T-helper 17 cell (primary cell): Measurements from ENCODE around the gene NDST1. TPM values are rescaled to one million over a fixed set of nuclear protein-coding genes. Genes with fewer than 3 reads are reported as not detected.
A peak's percentile ranks its signal among the peaks of the same experiment; 100 is the strongest.

Experiments
- ATAC-seq: fragments of 150-1000 bp; cut with Tn5 transposase; 2 replicates; pipeline ENCODE4 v1.10.0; 2021; ENCODE audit warnings: mild to moderate bottlenecking, moderate library complexity
- DNase-seq, 3 donors: peaks; one replicate each; pipeline versions ENCODE4 v3.0.0 to v3.0.0-alpha.2; 2020 to 2021
- H3K9me3 ChIP-seq: one replicate; pipeline ENCODE4 v1.7.0; 2013; ENCODE audit warnings: low read length, mild to moderate bottlenecking; ENCODE audit not compliant: control insufficient read depth, poor library complexity, severe bottlenecking
- H3K27ac Mint-ChIP-seq: one replicate; pipeline ENCODE4 v1.8.0; 2022; ENCODE audit warnings: mild to moderate bottlenecking, moderate library complexity, mixed read lengths
- H3K27me3 Mint-ChIP-seq: one replicate; pipeline ENCODE4 v1.8.0; 2022; ENCODE audit warnings: mixed read lengths
- H3K36me3 Mint-ChIP-seq: one replicate; pipeline ENCODE4 v1.8.0; 2022; ENCODE audit warnings: low read depth, mixed read lengths
- H3K4me1 Mint-ChIP-seq: one replicate; pipeline ENCODE4 v1.8.0; 2022; ENCODE audit warnings: mild to moderate bottlenecking, mixed read lengths
- H3K4me3 Mint-ChIP-seq: one replicate; pipeline ENCODE4 v1.8.0; 2022; ENCODE audit warnings: mild to moderate bottlenecking, moderate library complexity, mixed read lengths
- total RNA-seq, 4 donors: library from RNA in 2 of 4; stranded (reverse) in 2 of 4; gene quantifications; one replicate each; pipeline ENCODE4 v1.2.3 and lab custom pipeline; 2022 to 2026

The NDST1 gene
- total RNA-seq, 2 donors from 2014 or later = 2.2 to 13.7 TPM

DNA sequence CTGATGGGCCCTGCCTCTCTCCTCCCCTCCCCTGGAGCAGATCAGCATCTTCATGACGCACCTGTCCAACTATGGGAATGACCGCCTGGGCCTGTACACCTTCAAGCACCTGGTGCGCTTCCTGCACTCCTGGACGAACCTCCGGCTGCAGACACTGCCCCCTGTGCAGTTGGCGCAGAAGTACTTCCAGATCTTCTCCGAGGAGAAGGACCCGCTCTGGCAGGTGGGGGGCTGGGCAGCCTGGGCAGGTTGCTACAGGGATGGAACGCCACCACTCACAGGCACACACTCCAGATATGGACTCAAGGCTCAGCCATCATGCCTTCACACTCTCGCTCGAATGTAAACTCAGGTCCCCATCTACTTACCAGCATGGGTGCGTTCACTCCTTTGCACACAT, 32.1 kb downstream of the NDST1 start:
- H3K36me3 Mint-ChIP-seq = no peaks in the 10 kb centered on the region
- no peak for DNase-seq
- no peaks in the 10 kb centered on the region for H3K4me1 Mint-ChIP-seq
- H3K4me3 Mint-ChIP-seq = no peak overlapping the region
- no peaks in the 10 kb centered on the region for H3K9me3 ChIP-seq
- no peaks in the 10 kb centered on the region for H3K27me3 Mint-ChIP-seq
- ATAC-seq = no peak
- no peak overlapping the region for H3K27ac Mint-ChIP-seq

DNA sequence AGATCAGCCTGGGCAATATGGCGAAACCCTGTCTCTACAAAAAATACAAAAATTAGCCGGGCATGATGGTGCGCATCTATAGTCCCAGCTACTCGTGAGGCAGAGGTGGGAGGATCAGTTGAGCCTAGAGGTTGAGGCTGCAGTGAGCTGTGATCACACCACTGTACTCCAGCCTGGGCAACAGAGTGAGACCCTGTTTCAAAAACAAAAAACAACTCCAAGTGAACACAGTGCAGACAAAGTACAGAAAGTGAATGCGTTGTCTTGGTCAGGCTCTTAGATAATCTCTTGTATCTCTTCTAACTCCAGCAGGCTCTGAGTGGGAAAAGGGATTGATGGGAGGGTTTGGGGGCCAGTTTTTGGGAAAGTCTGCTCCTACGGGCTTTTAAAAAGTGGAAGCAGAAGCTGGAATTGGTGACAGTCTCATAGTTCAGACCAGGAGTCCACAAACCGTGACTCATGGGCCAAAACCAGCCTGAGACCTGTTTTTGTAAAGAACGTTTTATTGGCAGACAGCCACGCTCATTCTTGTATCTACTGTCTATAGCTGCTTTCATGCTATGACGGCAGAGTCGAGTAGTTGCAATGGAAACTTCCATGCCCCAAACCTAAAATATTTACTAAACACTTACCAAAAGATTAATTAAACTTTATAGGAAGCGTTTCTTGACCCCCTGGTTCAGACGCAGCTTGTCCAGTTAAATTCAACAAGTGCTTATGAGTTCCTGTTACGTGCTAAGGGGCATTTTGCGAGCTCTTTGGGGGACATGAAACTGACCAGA, 32.9 kb downstream of the NDST1 start:
- no peaks in the 10 kb centered on the region for H3K27me3 Mint-ChIP-seq
- no peaks in the 10 kb centered on the region for H3K4me1 Mint-ChIP-seq
- H3K4me3 Mint-ChIP-seq = no peak overlapping the region
- DNase-seq (no peak), ATAC-seq (no peak)
- H3K36me3 Mint-ChIP-seq = no peaks in the 10 kb centered on the region
- no peak overlapping the region for H3K27ac Mint-ChIP-seq
- no peaks in the 10 kb centered on the region for H3K9me3 ChIP-seq

DNA sequence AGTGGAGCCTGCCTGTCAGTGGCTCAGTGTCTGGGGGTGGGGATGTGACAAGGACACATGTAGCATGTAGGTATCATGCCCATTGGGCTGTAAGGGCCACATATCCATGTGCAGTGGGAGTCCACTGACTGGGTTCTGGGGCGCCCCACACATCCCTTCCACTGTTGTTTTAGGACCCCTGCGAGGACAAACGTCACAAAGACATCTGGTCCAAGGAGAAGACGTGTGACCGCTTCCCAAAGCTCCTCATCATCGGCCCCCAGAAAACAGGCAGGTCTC, 33.4 kb downstream of the NDST1 start:
- no peaks in the 10 kb centered on the region for H3K9me3 ChIP-seq
- no peaks in the 10 kb centered on the region for H3K27me3 Mint-ChIP-seq
- H3K4me3 Mint-ChIP-seq = no peak overlapping the region
- ATAC-seq (no peak), DNase-seq (no peak)
- H3K36me3 Mint-ChIP-seq = no peaks in the 10 kb centered on the region
- no peak overlapping the region for H3K27ac Mint-ChIP-seq
- no peaks in the 10 kb centered on the region for H3K4me1 Mint-ChIP-seq

DNA sequence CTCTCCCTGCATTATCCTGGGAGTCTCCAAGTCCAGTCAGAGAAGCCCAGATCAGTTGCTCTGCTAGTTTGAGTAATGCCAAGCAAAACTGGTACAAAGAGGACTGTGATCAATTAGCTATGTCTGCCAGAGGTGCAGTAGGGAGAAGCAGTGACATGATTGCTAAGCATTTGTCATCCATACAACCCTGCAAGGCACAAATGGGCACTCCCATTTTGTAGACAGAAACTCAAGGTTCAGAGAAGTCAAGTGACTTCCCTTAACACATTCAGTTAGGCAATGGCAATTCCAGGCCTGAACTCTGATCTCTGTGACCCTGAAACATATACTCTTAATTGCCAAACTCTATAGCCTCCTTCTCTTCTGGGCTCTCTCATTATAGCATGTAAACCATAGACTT, 34.0 kb downstream of the NDST1 start:
- no peak for DNase-seq
- no peaks in the 10 kb centered on the region for H3K9me3 ChIP-seq
- Mint-ChIP-seq H3K4me1 (no peaks in the 10 kb centered on the region), H3K4me3 (no peak overlapping the region), H3K27ac (no peak overlapping the region), H3K27me3 (peaks cover 2% of the 10 kb centered on the region), H3K36me3 (no peaks in the 10 kb centered on the region)
- ATAC-seq = no peak

DNA sequence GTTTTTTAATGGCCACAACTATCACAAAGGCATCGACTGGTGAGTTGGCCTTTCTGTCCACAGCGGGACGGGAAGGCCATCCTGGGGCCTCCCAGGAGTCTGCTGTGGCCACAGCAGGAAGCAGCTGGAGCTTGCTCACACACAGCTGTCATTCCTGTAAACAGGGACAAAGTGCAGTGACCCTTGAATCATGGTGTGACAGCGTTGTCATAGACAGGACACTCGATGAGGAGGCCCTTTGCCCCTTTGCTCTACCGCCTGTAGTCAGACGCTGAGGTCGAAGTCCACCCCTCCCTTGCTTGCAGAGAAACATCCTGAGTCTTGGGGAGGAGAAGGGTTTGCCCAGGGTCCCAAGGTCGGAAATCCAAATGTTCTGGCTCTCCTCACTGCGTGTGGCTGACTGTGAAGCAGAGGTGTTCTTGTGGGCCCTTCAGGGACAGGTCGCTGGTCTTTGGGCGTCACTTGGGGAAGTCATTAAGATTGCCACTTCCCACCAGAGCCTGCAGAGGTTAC, 35.1 kb downstream of the NDST1 start:
- H3K4me1 Mint-ChIP-seq = no peaks in the 10 kb centered on the region
- H3K27ac Mint-ChIP-seq = no peak overlapping the region
- no peak for ATAC-seq
- no peaks in the 10 kb centered on the region for H3K9me3 ChIP-seq
- no peak overlapping the region for H3K4me3 Mint-ChIP-seq
- peaks cover 5% of the 10 kb centered on the region for H3K27me3 Mint-ChIP-seq
- no peak for DNase-seq
- H3K36me3 Mint-ChIP-seq = no peaks in the 10 kb centered on the region

DNA sequence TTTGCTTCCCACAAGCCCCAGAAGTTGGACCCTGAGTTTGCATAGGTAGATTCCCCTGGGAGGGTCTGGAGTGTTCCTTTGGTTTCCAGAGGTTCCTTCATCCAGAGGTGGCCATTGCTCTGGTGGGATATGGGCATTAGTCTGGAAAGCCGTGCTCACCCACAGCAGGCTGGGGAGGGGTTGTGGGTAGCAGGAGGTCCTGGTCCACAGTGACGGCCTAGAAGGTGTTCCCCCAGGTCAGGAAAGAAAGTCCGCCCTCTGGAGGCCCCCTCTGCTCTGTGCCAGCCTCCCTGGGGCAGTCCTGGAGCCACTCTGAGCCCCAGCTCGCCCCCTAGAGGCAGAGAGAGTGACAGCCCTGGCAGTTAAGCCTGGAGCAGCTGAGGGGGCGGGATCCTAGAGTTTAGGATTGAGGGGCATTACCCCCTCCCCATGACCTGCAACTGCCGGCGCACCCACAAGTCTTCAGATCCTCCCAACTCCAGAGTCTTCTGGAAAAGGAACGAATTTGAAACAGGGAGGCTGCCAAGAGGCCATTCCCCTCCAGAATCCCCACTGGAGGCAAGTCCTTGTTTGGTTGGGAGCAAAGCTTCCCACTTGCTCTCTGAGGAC, 36.8 kb downstream of the NDST1 start:
- Mint-ChIP-seq H3K36me3 (no peaks in the 10 kb centered on the region), H3K27ac (no peak overlapping the region), H3K4me1 (no peaks in the 10 kb centered on the region), H3K27me3 (peaks cover 13% of the 10 kb centered on the region), H3K4me3 (no peak overlapping the region)
- no peaks in the 10 kb centered on the region for H3K9me3 ChIP-seq
- DNase-seq = peak; percentile 21 to 42 (median 28)
- ATAC-seq = peak; percentile 87

DNA sequence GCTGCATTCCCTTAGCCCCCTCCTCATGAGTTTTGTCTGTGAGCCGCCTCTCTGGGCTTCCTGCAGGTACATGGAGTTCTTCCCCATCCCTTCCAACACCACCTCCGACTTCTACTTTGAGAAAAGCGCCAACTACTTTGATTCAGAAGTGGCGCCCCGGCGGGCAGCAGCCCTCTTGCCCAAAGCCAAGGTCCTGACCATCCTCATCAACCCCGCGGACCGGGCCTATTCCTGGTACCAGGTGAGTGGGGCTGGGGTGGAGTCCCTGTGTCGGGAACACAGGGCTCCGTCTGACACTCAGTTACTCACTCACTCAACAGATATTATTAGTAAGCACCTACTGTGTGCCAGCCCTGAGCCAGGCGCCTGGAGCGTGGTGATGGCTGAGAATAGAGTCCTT, 37.3 kb downstream of the NDST1 start:
- Mint-ChIP-seq H3K4me3 (no peak overlapping the region), H3K36me3 (no peaks in the 10 kb centered on the region), H3K4me1 (no peaks in the 10 kb centered on the region), H3K27me3 (peaks cover 13% of the 10 kb centered on the region), H3K27ac (no peak overlapping the region)
- ATAC-seq (no peak), DNase-seq (no peak)
- no peaks in the 10 kb centered on the region for H3K9me3 ChIP-seq

DNA sequence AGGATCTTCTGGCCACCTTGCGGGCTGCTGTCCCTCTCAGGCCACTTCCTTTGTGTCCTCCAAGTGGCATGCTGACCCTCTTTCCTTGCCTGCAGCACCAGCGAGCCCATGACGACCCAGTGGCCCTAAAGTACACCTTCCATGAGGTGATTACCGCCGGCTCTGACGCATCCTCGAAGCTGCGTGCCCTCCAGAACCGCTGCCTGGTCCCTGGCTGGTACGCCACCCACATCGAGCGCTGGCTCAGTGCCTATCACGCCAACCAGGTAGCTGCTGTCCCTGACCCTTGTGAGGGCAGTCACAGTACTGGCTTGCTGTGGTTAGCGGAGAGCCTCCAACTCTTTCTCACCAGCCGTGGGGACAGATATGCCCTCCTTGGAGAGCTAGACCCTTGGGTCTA, 40.2 kb downstream of the NDST1 start:
- DNase-seq = no peak
- peaks cover 27% of the 10 kb centered on the region for H3K27me3 Mint-ChIP-seq
- H3K27ac Mint-ChIP-seq = no peak overlapping the region

DNA sequence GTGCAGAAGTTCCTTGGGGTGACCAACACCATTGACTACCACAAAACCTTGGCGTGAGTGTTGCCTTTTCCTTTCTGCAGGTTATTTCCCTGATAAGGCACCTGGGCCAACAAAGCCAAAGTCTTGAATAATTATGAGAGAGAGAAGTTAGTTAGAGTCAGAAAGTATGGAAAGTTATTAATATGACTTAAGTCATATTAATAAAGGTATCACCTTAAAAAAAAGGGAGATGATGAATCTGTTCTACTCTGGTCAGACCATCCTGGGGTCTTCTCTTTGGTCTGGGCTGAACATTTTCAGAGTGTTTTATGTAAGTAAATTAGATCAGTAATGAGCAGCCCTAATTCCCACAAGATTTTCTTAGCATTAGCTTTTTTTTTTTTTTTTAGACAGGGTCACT, 41.8 kb downstream of the NDST1 start:
- Mint-ChIP-seq H3K4me1 (no peaks in the 10 kb centered on the region), H3K4me3 (no peak overlapping the region), H3K27ac (no peak overlapping the region), H3K27me3 (peaks cover 27% of the 10 kb centered on the region), H3K36me3 (no peaks in the 10 kb centered on the region)
- ATAC-seq (no peak), DNase-seq (no peak)
- H3K9me3 ChIP-seq = no peaks in the 10 kb centered on the region

More for the DNA sequence above, 40.2 kb downstream of the NDST1 start:
- no peak for ATAC-seq
- Mint-ChIP-seq H3K4me1 (no peaks in the 10 kb centered on the region), H3K36me3 (no peaks in the 10 kb centered on the region), H3K4me3 (no peak overlapping the region)
- no peaks in the 10 kb centered on the region for H3K9me3 ChIP-seq

DNA sequence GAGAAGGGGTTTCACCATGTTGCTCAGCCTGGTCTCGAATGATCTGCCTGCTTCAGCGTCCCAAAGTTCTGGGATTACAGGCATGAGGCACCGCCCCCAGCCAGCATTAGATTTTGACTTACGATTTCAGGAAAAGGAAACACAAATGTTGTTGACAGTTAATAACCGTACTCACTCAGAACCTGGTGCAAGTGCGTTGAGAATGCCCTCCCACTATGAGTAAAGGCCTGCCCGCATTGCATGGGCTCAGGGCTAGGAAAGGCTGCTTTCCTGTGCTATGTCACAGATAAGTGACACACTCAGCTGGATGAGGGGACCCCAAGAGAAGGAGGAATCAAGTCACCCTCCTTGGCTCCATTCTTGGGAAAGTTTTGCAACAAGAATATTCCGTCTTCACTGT, 42.4 kb downstream of the NDST1 start:
- ATAC-seq (no peak), DNase-seq (no peak)
- Mint-ChIP-seq H3K4me1 (no peaks in the 10 kb centered on the region), H3K4me3 (no peak overlapping the region), H3K27ac (no peak overlapping the region), H3K27me3 (peaks cover 27% of the 10 kb centered on the region), H3K36me3 (no peaks in the 10 kb centered on the region)
- no peaks in the 10 kb centered on the region for H3K9me3 ChIP-seq

DNA sequence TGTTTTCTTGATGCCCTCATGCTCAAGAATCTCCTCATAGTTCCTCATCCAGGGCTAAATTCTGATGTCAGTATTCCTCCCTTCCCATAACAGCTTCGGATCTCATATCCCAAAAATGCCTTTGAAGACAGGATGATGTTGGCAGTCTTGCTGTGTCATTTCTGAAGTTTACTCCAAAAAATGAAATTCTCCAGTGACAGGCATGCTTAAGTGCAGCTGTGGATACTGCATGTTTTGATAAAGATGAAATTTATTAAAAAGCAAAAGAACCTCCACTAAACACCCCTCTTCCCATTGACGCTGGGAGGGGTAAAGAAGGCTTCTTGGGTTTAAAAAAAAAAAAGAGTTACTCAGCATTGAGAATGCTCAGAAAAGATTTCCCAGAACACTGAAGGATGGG, 43.1 kb downstream of the NDST1 start:
- no peak overlapping the region for H3K27ac Mint-ChIP-seq
- no peaks in the 10 kb centered on the region for H3K36me3 Mint-ChIP-seq
- ATAC-seq (no peak), DNase-seq (no peak)
- no peaks in the 10 kb centered on the region for H3K4me1 Mint-ChIP-seq
- H3K9me3 ChIP-seq = no peaks in the 10 kb centered on the region
- H3K4me3 Mint-ChIP-seq = no peak overlapping the region
- peaks cover 27% of the 10 kb centered on the region for H3K27me3 Mint-ChIP-seq

DNA sequence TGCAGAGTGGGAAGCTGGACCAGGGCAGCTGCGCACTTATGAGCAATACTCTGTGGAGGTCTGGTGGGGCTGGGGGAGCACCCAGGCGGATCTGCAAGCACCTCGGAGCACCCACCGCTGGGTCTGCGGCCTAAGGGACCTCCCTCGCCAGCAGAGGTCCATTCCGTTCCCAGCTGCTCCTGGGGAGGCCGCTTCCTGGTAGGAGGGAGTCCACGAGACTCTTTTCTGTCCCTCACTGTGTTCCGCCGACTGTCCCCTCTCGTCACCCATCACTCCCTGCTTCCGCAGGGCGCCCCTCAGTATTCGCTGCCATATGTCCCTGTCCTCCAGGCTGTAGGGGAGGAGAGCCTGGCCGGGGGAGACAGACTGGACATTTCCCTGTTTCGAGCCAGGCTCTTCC, 45.5 kb downstream of the NDST1 start:
- H3K9me3 ChIP-seq = no peaks in the 10 kb centered on the region
- H3K27me3 Mint-ChIP-seq = peaks cover 21% of the 10 kb centered on the region
- DNase-seq (no peak), ATAC-seq (no peak)
- no peak overlapping the region for H3K27ac Mint-ChIP-seq
- H3K4me1 Mint-ChIP-seq = no peaks in the 10 kb centered on the region
- no peaks in the 10 kb centered on the region for H3K36me3 Mint-ChIP-seq
- no peak overlapping the region for H3K4me3 Mint-ChIP-seq

DNA sequence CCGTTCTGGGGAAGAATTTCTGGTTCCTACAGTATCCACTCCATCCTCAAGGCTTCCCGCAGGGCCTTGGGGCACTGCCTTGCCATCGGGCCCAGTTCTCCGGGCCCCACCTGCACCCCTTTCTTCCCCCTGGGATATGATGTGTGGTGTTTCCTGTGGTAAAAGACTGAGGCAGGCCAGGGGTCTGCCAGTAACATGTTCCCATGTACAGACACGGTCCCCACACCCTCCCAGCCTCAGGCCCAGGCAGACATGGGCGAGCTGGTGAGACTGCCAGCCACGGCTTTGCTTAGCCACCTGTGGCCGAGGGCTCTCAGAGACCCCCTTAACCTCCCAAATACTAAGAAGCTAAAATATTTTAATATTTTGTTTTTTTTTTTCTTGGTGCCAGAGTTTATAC, 46.0 kb downstream of the NDST1 start:
- no peaks in the 10 kb centered on the region for H3K36me3 Mint-ChIP-seq
- H3K27me3 Mint-ChIP-seq = peaks cover 21% of the 10 kb centered on the region
- ATAC-seq (no peak), DNase-seq (no peak)
- H3K27ac Mint-ChIP-seq = no peak overlapping the region
- H3K9me3 ChIP-seq = no peaks in the 10 kb centered on the region
- H3K4me3 Mint-ChIP-seq = no peak overlapping the region
- no peaks in the 10 kb centered on the region for H3K4me1 Mint-ChIP-seq

DNA sequence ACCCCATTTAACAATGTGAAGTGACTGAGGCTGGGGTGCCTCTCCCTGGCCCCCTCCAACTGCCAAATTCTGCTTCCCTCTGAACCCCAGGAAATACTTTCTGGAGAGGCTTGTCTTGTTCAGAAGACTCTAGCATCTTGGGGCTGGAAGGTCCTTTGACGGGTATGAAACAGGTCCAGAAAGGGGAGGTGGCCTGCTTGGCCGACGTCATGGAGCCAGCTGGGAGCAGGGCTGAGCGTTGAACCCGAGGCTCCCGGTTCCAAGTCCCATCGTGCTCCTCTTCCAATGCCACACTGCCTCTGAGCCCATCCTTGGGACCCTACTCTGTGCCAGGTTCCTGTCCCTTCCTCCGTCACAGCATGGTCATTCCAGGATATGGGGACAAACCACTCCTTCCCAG, 46.9 kb downstream of the NDST1 start:
- H3K9me3 ChIP-seq = no peaks in the 10 kb centered on the region
- H3K27me3 Mint-ChIP-seq = peaks cover 14% of the 10 kb centered on the region
- DNase-seq = no peak
- H3K4me1 Mint-ChIP-seq = no peaks in the 10 kb centered on the region
- no peak overlapping the region for H3K4me3 Mint-ChIP-seq
- no peak overlapping the region for H3K27ac Mint-ChIP-seq
- no peaks in the 10 kb centered on the region for H3K36me3 Mint-ChIP-seq
- ATAC-seq = no peak
